Caco-2 (cell line): ENCODE results near the gene DNAH8. TPM values are rescaled to one million over a fixed set of nuclear protein-coding genes. Genes with fewer than 3 reads are reported as not detected.

Experiments
- BruUV-seq: library from RNA; stranded (reverse); fragments of 400-500 nt; replicated peaks from 2 replicates; lab custom pipeline; 2021; lab: Mats Ljungman, UMichigan
- CTCF ChIA-PET: fragments of 300-600 bp; sonication (Branson Sonifier 250); formaldehyde crosslinking; loops from one replicate; lab custom pipeline; 2022; ENCODE audit warnings: antibody characterized with exemption; lab: Charles Lee
- POLR2A ChIA-PET: fragments of 300-600 bp; sonication (Branson Sonifier 250); formaldehyde crosslinking; loops from one replicate; lab custom pipeline; 2022; ENCODE audit warnings: antibody characterized with exemption; lab: Charles Lee
- DNase-seq, 2 experiments: peaks; one replicate each; pipeline versions ENCODE4 v3.0.0 to v3.0.0-alpha.2; 2020 to 2022
- H3K27me3 ChIP-seq: replicated peaks from 2 replicates; pipeline ENCODE4 v1.6.0; 2011; ENCODE audit warnings: low read length; ENCODE audit not compliant: control insufficient read depth, insufficient read depth
- H3K36me3 ChIP-seq: 2 replicates; pipeline ENCODE4 v1.5.1; 2011; ENCODE audit warnings: low read length; ENCODE audit not compliant: control insufficient read depth, insufficient read depth
- H3K4me1 ChIP-seq: fragments of 250-450 bp; sonication (Bioruptor Pico); 2 replicates; pipeline ENCODE4 v1.5.1; 2020; ENCODE audit warnings: mild to moderate bottlenecking
- H3K4me3 ChIP-seq: 2 replicates; pipeline ENCODE4 v1.5.1; 2011; ENCODE audit warnings: low read depth, mild to moderate bottlenecking, control low read depth, low read length
- H3K9me3 ChIP-seq: fragments of 250-450 bp; sonication (Bioruptor Pico); 2 replicates; pipeline ENCODE4 v1.5.1; 2020; ENCODE audit warnings: mild to moderate bottlenecking, moderate library complexity
- H3K27ac Mint-ChIP-seq: one replicate; pipeline ENCODE4 v1.8.0; 2022; ENCODE audit warnings: mixed read lengths; ENCODE audit not compliant: unreplicated experiment
- H3K27me3 Mint-ChIP-seq: one replicate; pipeline ENCODE4 v1.8.0; 2022; ENCODE audit warnings: mixed read lengths; ENCODE audit not compliant: insufficient read depth, unreplicated experiment
- H3K36me3 Mint-ChIP-seq: one replicate; pipeline ENCODE4 v1.8.0; 2022; ENCODE audit warnings: mild to moderate bottlenecking, mixed read lengths; ENCODE audit not compliant: insufficient read depth, unreplicated experiment
- H3K4me1 Mint-ChIP-seq: one replicate; pipeline ENCODE4 v1.8.0; 2022; ENCODE audit warnings: low read depth, mixed read lengths; ENCODE audit not compliant: unreplicated experiment
- H3K4me3 Mint-ChIP-seq: one replicate; pipeline ENCODE4 v1.8.0; 2022; ENCODE audit warnings: mild to moderate bottlenecking, moderate library complexity, mixed read lengths; ENCODE audit not compliant: unreplicated experiment
- H3K9me3 Mint-ChIP-seq: one replicate; pipeline ENCODE4 v1.8.0; 2022; ENCODE audit warnings: mixed read lengths; ENCODE audit not compliant: unreplicated experiment
- intact Hi-C: fragments of 100-400 bp; cut with micrococcal nuclease; formaldehyde crosslinking; loops from one replicate; pipeline ENCODE4 v1.10.0; 2022; ENCODE audit not compliant: unreplicated experiment
- total RNA-seq: library from RNA; stranded (reverse); gene quantifications from 2 replicates; pipeline ENCODE4 v1.2.3, GENCODE V29; 2022
- TF ChIP-seq, protein P1 (sequence below), 2 experiments: fragments of 200-600 bp in 1 of 2; IDR thresholded peaks; 1 replicate in 1 of 2; 2 replicates in 1 of 2; pipeline versions ENCODE4 v1.5.1 to v1.8.0; 2011 to 2022; ENCODE audit warnings: antibody characterized with exemption in 1 of 2, control low read depth in 1 of 2, inconsistent platforms in 1 of 2, low read depth in 1 of 2, low read length in 1 of 2, mild to moderate bottlenecking in 1 of 2, moderate library complexity in 1 of 2; ENCODE audit not compliant: insufficient read depth in 1 of 2, severe bottlenecking in 1 of 2, unreplicated experiment in 1 of 2

The DNAH8 gene
- total RNA-seq, 1 experiment from 2014 or later = not detected

DNA sequence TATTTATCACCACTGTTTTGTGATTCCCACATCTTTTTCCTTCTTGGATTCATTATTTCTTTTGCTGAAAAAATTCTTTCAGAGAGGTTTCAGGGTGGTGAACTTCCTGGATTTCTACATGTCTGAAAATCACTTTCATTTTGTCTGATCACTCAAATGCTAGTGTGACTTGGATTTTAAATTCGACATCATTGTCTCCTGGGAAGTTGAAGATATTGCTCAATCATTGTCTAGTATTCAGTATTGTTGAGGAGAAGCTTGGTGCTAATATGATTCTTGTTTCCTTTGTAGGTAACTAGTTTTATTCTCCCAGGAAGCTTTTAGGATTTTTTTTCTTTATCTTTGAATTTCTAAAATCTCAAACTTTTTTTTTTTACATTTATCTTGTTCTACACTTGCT, 45.0 kb downstream of the DNAH8 start:
- intact Hi-C loops = no loop called here
- ChIA-PET CTCF (no interaction called here), POLR2A (no interaction called here)
- BruUV-seq = no TSS peak
- Mint-ChIP-seq H3K27ac (no peak overlapping the region), H3K4me1 (no peaks in the 10 kb centered on the region), H3K9me3 (no peaks in the 10 kb centered on the region), H3K4me3 (no peak overlapping the region), H3K36me3 (no peaks in the 10 kb centered on the region), H3K27me3 (peaks cover 17% of the 10 kb centered on the region)
- Histone ChIP-seq H3K36me3 (no peaks in the 10 kb centered on the region), H3K27me3 (no peaks in the 10 kb centered on the region), H3K4me1 (no peaks in the 10 kb centered on the region), H3K9me3 (no peaks in the 10 kb centered on the region), H3K4me3 (no peak overlapping the region)
- no peak for DNase-seq
- TF ChIP-seq, protein P1, sequence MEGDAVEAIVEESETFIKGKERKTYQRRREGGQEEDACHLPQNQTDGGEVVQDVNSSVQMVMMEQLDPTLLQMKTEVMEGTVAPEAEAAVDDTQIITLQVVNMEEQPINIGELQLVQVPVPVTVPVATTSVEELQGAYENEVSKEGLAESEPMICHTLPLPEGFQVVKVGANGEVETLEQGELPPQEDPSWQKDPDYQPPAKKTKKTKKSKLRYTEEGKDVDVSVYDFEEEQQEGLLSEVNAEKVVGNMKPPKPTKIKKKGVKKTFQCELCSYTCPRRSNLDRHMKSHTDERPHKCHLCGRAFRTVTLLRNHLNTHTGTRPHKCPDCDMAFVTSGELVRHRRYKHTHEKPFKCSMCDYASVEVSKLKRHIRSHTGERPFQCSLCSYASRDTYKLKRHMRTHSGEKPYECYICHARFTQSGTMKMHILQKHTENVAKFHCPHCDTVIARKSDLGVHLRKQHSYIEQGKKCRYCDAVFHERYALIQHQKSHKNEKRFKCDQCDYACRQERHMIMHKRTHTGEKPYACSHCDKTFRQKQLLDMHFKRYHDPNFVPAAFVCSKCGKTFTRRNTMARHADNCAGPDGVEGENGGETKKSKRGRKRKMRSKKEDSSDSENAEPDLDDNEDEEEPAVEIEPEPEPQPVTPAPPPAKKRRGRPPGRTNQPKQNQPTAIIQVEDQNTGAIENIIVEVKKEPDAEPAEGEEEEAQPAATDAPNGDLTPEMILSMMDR (IDR thresholded peaks at IDR 0.05; ENCODE audit: insufficient read depth in 1 of 2, low read depth in 1 of 2, low read length in 1 of 2, severe bottlenecking in 1 of 2, unreplicated experiment in 1 of 2) = no peak

DNA sequence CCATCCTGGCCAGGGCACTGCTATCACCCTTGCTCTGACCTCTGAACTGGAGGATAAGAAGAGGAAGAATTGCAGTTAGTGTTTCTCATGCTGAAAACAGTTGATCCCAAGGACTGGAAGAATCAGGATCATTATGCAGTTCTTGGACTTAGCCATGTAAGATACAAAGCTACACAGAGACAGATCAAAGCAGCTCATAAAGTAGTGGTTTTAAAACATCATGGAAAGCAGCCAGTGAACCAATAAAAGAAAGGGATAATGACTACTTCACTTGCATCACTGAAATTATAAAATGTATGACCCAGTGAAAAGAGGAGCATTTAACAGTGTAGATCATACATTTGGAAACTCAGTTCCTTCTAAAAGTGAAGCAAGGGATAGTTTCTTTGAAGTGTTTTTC, 47.7 kb downstream of the DNAH8 start:
- no peak for DNase-seq
- intact Hi-C loops = no loop called here
- no TSS peak for BruUV-seq
- H3K9me3 Mint-ChIP-seq = no peaks in the 10 kb centered on the region
- no peaks in the 10 kb centered on the region for H3K36me3 ChIP-seq
- CTCF ChIA-PET = no interaction called here
- H3K4me3 ChIP-seq = no peak overlapping the region
- H3K27me3 ChIP-seq = no peaks in the 10 kb centered on the region
- no peak overlapping the region for H3K27ac Mint-ChIP-seq
- no peaks in the 10 kb centered on the region for H3K4me1 ChIP-seq
- peaks cover 17% of the 10 kb centered on the region for H3K27me3 Mint-ChIP-seq
- H3K36me3 Mint-ChIP-seq = no peaks in the 10 kb centered on the region
- TF ChIP-seq, protein P1 (IDR thresholded peaks at IDR 0.05; ENCODE audit: insufficient read depth in 1 of 2, low read depth in 1 of 2, low read length in 1 of 2, severe bottlenecking in 1 of 2, unreplicated experiment in 1 of 2) = no peak
- no peaks in the 10 kb centered on the region for H3K4me1 Mint-ChIP-seq
- no peaks in the 10 kb centered on the region for H3K9me3 ChIP-seq
- H3K4me3 Mint-ChIP-seq = no peak overlapping the region
- POLR2A ChIA-PET = no interaction called here

DNA sequence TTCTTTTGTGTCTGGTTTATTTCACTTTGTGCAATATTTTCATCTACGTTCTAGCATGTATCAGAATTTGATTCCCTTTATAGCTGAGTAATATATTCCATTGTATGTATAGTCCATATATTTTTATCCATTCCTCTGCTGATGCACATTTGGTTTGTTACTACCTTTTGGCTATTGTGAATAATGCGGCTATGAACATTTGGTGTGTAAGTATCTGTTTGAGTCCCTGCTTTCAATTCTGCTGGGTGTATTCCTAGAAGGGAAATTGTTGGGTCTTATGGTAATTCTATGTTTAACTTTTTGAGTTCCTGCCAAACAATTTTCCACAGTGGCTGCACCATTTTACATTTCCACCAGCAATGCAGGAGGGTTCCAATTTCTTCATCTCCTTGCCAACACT, 52.4 kb downstream of the DNAH8 start:
- no peak overlapping the region for H3K27ac Mint-ChIP-seq
- H3K27me3 Mint-ChIP-seq = peaks cover 14% of the 10 kb centered on the region
- TF ChIP-seq, protein P1 (IDR thresholded peaks at IDR 0.05; ENCODE audit: insufficient read depth in 1 of 2, low read depth in 1 of 2, low read length in 1 of 2, severe bottlenecking in 1 of 2, unreplicated experiment in 1 of 2) = no peak
- H3K36me3 ChIP-seq = no peaks in the 10 kb centered on the region
- no TSS peak for BruUV-seq
- DNase-seq = no peak
- no peaks in the 10 kb centered on the region for H3K27me3 ChIP-seq
- no peaks in the 10 kb centered on the region for H3K9me3 ChIP-seq
- ChIA-PET POLR2A (no interaction called here), CTCF (no interaction called here)
- no peaks in the 10 kb centered on the region for H3K36me3 Mint-ChIP-seq
- intact Hi-C loops = no loop called here
- no peaks in the 10 kb centered on the region for H3K4me1 ChIP-seq
- H3K4me3 ChIP-seq = no peak overlapping the region
- H3K4me3 Mint-ChIP-seq = no peak overlapping the region
- no peaks in the 10 kb centered on the region for H3K4me1 Mint-ChIP-seq
- H3K9me3 Mint-ChIP-seq = no peaks in the 10 kb centered on the region
